Nephron progenitor cell (in vitro differentiated cells): ENCODE measurements around the gene CRTC1.
"Not testable (repeated sequence)": the region's sequence is repeated elsewhere in the genome, so short reads cannot be mapped to it uniquely, and the experiment has no call there.

Source experiments
- DNase-seq: peaks from one replicate; pipeline ENCODE4 v3.0.0; 2021
- H3K27ac Mint-ChIP-seq: 2 replicates; pipeline ENCODE4 v1.8.0; 2021; ENCODE audit warnings: mild to moderate bottlenecking, moderate library complexity, mixed read lengths
- H3K27me3 Mint-ChIP-seq: 2 replicates; pipeline ENCODE4 v1.8.0; 2021; ENCODE audit warnings: mild to moderate bottlenecking, low read depth, mixed read lengths; ENCODE audit not compliant: poor library complexity
- H3K36me3 Mint-ChIP-seq: 2 replicates; pipeline ENCODE4 v1.8.0; 2021; ENCODE audit warnings: low read depth, mixed read lengths
- H3K4me1 Mint-ChIP-seq: 2 replicates; pipeline ENCODE4 v1.8.0; 2021; ENCODE audit warnings: mixed read lengths
- H3K4me3 Mint-ChIP-seq: 2 replicates; pipeline ENCODE4 v1.8.0; 2021; ENCODE audit warnings: mild to moderate bottlenecking, moderate library complexity, mixed read lengths
- H3K9me3 Mint-ChIP-seq: 2 replicates; pipeline ENCODE4 v1.8.0; 2021; ENCODE audit warnings: mild to moderate bottlenecking, moderate library complexity, mixed read lengths
- TF ChIP-seq, protein P1 (sequence below): fragments of 200-600 bp; sonication (generic); IDR thresholded peaks from 2 replicates; pipeline ENCODE4 v1.5.0; 2021; ENCODE audit warnings: antibody characterized with exemption

Gene CRTC1

DNA sequence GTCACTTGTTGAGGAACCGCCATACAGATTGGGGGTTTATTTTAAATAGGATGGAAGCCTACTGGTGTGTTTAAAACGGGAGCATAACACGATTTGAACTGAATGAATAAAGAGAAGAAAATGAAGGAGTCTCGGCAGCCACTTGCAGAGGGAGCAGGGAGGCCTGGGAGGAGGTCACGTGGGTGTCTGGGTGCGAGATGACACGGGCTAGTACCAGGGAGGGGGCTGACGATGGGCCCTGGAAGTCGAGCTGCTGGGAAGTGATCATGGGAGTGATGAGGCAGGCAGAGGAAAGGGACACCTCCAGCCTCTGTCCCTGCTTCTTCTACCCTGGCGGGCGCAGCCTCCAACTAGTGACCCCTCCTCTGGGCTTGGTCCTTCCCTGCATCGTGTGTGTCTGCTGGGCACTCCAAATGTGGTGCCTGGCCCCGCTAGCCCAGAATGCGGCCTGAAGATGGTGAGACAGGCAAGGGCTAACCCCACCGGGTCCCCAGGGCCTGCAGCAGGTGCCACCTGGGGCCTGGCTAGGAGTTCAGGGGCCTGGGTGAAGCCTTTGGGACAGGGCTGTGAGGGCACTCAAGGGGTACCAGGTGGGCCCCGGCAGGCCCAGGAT lies 35.5 kb downstream of the CRTC1 start:
- peaks cover 33% of the 10 kb centered on the region for H3K36me3 Mint-ChIP-seq
- H3K27ac Mint-ChIP-seq = no peak overlapping the region
- no peak for DNase-seq
- TF ChIP-seq, protein P1, sequence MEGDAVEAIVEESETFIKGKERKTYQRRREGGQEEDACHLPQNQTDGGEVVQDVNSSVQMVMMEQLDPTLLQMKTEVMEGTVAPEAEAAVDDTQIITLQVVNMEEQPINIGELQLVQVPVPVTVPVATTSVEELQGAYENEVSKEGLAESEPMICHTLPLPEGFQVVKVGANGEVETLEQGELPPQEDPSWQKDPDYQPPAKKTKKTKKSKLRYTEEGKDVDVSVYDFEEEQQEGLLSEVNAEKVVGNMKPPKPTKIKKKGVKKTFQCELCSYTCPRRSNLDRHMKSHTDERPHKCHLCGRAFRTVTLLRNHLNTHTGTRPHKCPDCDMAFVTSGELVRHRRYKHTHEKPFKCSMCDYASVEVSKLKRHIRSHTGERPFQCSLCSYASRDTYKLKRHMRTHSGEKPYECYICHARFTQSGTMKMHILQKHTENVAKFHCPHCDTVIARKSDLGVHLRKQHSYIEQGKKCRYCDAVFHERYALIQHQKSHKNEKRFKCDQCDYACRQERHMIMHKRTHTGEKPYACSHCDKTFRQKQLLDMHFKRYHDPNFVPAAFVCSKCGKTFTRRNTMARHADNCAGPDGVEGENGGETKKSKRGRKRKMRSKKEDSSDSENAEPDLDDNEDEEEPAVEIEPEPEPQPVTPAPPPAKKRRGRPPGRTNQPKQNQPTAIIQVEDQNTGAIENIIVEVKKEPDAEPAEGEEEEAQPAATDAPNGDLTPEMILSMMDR = no peak
- H3K4me3 Mint-ChIP-seq = no peak overlapping the region
- H3K4me1 Mint-ChIP-seq = peaks cover 38% of the 10 kb centered on the region
- H3K27me3 Mint-ChIP-seq = no peaks in the 10 kb centered on the region
- H3K9me3 Mint-ChIP-seq = no peaks in the 10 kb centered on the region

DNA sequence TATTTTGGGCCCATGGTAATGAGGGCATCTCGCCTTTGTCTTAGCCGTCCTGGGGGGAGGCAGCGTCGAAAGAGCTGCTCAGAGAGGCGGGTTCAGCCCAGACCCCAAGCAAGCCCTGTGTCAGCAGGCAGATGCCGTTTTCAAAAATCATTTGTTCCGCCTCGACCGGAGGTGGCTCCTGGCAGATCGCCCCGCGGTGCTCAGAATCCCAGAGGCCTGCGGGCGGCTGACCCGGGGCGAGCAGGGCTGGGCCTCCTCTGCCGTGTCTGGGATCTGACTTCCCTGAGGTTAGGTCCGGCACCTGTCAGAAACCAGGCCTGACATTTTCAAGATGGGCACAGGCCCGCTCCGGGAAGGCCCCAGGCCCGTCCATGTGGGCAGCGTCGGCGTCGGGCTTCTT lies 36.1 kb downstream of the CRTC1 start:
- Mint-ChIP-seq H3K36me3 (peaks cover 33% of the 10 kb centered on the region), H3K4me1 (peaks cover 44% of the 10 kb centered on the region), H3K9me3 (no peaks in the 10 kb centered on the region), H3K27me3 (peaks cover 2% of the 10 kb centered on the region), H3K4me3 (no peak overlapping the region), H3K27ac (no peak overlapping the region)
- DNase-seq = no peak
- TF ChIP-seq, protein P1 = no peak

DNA sequence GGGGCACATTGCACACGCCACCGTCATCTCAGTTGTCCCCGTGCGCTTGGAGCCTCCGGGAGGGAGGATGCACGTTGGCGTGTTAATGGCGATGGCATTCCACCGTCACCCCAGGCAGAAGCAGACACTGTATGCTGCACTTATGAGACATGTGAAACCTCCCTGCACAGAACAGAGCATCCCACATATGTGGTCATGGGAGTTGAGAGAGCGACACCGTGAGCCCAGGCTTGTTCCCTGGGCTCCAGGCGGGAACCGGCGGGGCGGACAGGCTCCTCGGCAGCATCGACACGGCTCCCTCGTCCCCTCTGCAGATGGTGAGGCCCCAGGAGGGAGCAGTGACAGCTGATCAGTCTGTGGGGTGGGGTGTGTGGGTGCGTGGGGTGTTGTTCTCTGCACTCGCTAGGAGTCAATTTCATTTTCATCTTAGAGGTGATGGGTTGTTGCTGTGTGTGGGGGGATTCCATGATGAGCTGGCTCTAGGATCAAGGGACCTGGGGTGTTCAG lies 40.4 kb downstream of the CRTC1 start:
- peak overlapping the region; percentile 39 for H3K27ac Mint-ChIP-seq
- H3K9me3 Mint-ChIP-seq = no peaks in the 10 kb centered on the region
- no peak overlapping the region for H3K4me3 Mint-ChIP-seq
- peaks cover 24% of the 10 kb centered on the region for H3K36me3 Mint-ChIP-seq
- H3K4me1 Mint-ChIP-seq = peaks cover 47% of the 10 kb centered on the region
- H3K27me3 Mint-ChIP-seq = peaks cover 8% of the 10 kb centered on the region
- TF ChIP-seq, protein P1 = no peak
- no peak for DNase-seq

DNA sequence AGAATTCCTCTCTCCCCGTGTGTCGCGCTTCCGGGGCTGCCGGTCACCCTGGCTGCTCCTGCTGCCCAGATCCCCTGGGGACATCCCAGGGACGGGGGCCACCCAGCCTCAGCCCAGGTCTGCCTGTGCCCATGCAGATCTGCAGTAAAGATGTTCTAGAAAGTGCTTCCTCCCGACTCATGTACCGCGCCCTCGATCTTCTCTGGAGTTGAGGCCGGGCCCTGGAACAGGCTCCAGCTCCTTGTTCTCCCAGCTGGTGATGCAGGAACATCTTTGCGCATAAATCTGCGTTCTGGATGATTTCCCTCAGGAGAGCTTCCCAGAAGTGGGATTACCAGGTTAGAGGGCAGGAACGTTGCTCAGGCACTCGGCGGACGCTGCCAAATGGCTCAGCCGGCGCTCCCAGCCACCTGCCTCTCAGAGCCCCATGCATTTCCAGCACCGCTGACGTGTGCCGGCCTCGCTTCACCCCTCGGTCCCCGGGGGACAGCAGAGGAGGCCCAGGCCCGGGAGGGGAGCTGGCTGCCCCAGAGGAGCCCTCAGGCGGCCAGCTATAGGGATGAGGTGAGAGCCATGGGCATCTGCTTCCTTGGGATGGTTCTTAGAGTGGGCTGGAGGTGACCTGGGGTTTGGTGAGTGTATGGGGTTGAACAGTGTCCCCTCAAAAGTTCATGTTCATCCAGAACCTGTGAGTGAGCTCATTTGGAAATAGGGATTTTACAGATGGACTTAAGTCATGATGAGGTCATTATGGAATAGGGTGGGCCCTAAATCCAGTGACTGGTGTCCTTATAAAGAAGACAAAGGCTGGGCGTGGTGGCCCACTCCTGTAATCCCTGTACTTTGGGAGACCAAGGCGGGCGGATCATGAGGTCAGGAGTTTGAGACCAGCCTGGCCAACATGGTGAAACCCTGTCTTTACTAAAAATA lies 42.6 kb downstream of the CRTC1 start:
- TF ChIP-seq, protein P1 = no peak
- Mint-ChIP-seq H3K4me1 (peaks cover 51% of the 10 kb centered on the region), H3K27ac (peak overlapping the region; percentile 93), H3K9me3 (no peaks in the 10 kb centered on the region), H3K36me3 (peaks cover 19% of the 10 kb centered on the region), H3K27me3 (peaks cover 8% of the 10 kb centered on the region), H3K4me3 (peak overlapping the region; percentile 28)
- DNase-seq = no peak

DNA sequence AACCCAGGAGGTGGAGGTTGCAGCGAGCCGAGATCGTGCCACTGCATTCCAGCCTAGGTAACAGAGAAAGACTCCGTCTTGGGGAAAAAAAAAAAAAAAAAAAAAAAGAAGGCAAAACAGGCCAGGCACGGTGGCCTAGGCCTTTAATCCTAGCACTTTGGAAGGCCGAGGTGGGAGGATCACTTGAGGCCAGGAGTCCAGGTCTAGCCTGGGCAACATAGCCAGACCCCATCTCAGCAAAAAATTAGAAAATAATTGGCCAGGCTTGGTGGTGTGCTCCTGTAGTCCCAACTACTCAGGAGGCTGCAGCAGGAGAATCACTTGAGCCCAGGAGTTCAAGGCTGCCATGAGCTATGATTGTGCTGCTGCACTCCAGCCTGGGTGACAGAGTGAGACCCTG lies 43.4 kb downstream of the CRTC1 start:
- DNase-seq = no peak
- Mint-ChIP-seq H3K27me3 (peaks cover 8% of the 10 kb centered on the region), H3K4me1 (peaks cover 56% of the 10 kb centered on the region), H3K36me3 (peaks cover 16% of the 10 kb centered on the region), H3K27ac (peak overlapping the region; percentile 93), H3K4me3 (no peak overlapping the region), H3K9me3 (no peaks in the 10 kb centered on the region)
- TF ChIP-seq, protein P1 = no peak

DNA sequence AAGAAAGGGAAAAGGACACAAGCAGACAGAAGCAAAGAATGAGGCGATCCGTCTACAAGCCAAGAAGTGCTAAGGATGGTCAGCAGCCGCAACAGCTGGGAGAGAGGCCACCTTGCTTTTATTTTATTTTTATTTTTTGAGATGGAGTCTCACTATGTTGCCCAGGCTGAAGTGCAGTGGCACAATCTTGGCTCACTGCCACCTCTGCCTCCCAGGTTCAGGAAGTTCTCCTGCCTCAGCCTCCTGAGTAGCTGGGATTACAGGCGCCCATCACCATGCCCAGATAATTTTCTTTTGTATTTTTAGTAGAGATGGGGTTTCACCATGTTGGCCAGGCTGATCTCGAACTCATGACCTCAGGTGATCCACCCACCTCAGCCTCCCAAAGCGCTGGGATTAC lies 44.1 kb downstream of the CRTC1 start:
- H3K4me3 Mint-ChIP-seq = not testable (repeated sequence)
- peaks cover 14% of the 10 kb centered on the region for H3K36me3 Mint-ChIP-seq

More for the DNA sequence above, 44.1 kb downstream of the CRTC1 start:
- H3K27me3 Mint-ChIP-seq, H3K9me3 Mint-ChIP-seq, DNase-seq, H3K27ac Mint-ChIP-seq: not testable (repeated sequence)
- peaks cover 64% of the 10 kb centered on the region for H3K4me1 Mint-ChIP-seq
